Stimulated activated CD8-positive, alpha-beta memory T cell treated with anti-CD3 and anti-CD28 coated beads, Interleukin-12 subunit alpha, Interleukin-12 subunit beta, amount 100 ng/mL, for 24 hours (primary cell): Measurements from ENCODE around the gene KTI12.

Source experiments
- DNase-seq: peaks from one replicate; pipeline ENCODE4 v3.0.0-alpha.2; 2020; ENCODE audit errors: extremely low read depth

KTI12 gene

GRCh38 chr1:51986718-51987117 is 46.9 kb downstream of the KTI12 start:
- DNase-seq, result no peak

DNA sequence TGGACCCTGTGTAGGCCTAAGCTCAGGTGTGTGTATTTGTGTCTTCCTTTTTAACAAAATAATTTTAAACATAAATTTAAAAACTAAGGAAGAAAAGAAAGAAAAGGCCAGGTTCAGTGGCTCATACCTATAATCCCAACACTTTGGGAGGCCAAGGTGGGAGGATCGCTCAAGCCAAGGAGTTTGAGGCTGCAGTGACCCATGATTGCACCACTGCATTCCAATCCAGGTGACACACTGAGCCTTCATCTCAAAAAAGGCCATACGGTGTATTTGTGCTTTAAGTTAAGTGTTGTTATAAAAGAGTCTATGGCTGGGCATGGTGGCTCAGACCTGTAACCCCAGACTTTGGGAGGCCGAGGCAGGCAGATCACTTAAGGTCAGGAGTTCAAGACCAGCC is 51.4 kb downstream of the KTI12 start:
- no peak for DNase-seq
